HCT116 (cell line): Measurements from ENCODE around the gene KCNH5. TPM values are rescaled to one million over a fixed set of nuclear protein-coding genes. Genes with fewer than 3 reads are reported as not detected.

Source experiments
- ATAC-seq: fragments of 200-7000 bp; cut with Tn5 transposase; 2 replicates; pipeline ENCODE4 v1.9.1; 2020; ENCODE audit warnings: mild to moderate bottlenecking, moderate library complexity
- BruUV-seq: library from RNA; stranded (reverse); fragments of 400-500 nt; replicated peaks from 2 replicates; lab custom pipeline; 2021; lab: Mats Ljungman, UMichigan
- CTCF ChIA-PET: fragments of 300-600 bp; sonication (Branson Sonifier 250); formaldehyde crosslinking; loops from one replicate; lab custom pipeline; 2021; ENCODE audit warnings: antibody characterized with exemption; lab: Charles Lee
- POLR2A ChIA-PET: fragments of 300-600, 350-600 bp; sonication (Branson Sonifier 250); formaldehyde crosslinking; loops from one replicate; lab custom pipeline; 2021; ENCODE audit warnings: antibody characterized with exemption; lab: Charles Lee
- RAD21 ChIA-PET, 2 experiments: fragments of 300-600 bp; sonication (Branson Sonifier 250); formaldehyde crosslinking; loops; one replicate each; lab custom pipeline; 2023; ENCODE audit warnings: low total read pairs in 2 of 2; ENCODE audit not compliant: uncharacterized antibody in 2 of 2, unreplicated experiment in 2 of 2, low non-redundant PET in 1 of 2; lab: Charles Lee
- DNase-seq: peaks from one replicate; pipeline ENCODE4 v3.0.0-alpha.2; 2010; ENCODE audit warnings: low read depth, low spot score
- H2AFZ ChIP-seq: fragments of 200-600 bp; shearing (Covaris generic), sonication (generic); 2 replicates; pipeline ENCODE4 v1.6.1; 2017; ENCODE audit warnings: low read depth, mixed run types, mixed read lengths, antibody characterized with exemption, low read length; ENCODE audit not compliant: poor library complexity, severe bottlenecking
- H3K27ac ChIP-seq: 2 replicates; pipeline ENCODE4 v1.5.1; 2012; ENCODE audit warnings: low read depth, low read length
- H3K27me3 ChIP-seq: fragments of 200-600 bp; sonication (generic); 2 replicates; pipeline ENCODE4 v1.6.1; 2016; ENCODE audit warnings: mixed run types, low read length, mixed read lengths; ENCODE audit not compliant: insufficient read depth
- H3K36me3 ChIP-seq, 2 experiments: fragments of 200-500 bp in 1 of 2; fragments of 200-600 bp in 1 of 2; sonication (Bioruptor generic) in 1 of 2; sonication (generic) in 1 of 2; 2 replicates each; pipeline versions ENCODE4 v1.5.1 to v1.6.1; 2014 to 2016; ENCODE audit warnings: low read length in 2 of 2, inconsistent platforms in 1 of 2, mixed read lengths in 1 of 2, mixed run types in 1 of 2; ENCODE audit not compliant: insufficient read depth in 2 of 2, control insufficient read depth in 1 of 2
- H3K4me1 ChIP-seq, 2 experiments: fragments of 200-600 bp in 1 of 2; sonication (generic) in 1 of 2; 2 replicates each; pipeline versions ENCODE4 v1.5.1 to v1.6.1; 2012 to 2017; ENCODE audit warnings: low read length in 2 of 2, inconsistent platforms in 1 of 2, mild to moderate bottlenecking in 1 of 2, mixed read lengths in 1 of 2, mixed run types in 1 of 2, moderate library complexity in 1 of 2; ENCODE audit not compliant: insufficient read depth in 2 of 2, control insufficient read depth in 1 of 2
- H3K4me2 ChIP-seq: fragments of 200-600 bp; sonication (generic); 2 replicates; pipeline ENCODE4 v1.6.1; 2017; ENCODE audit warnings: mixed run types, low read length, mixed read lengths
- H3K4me3 ChIP-seq, 2 experiments: fragments of 200-600 bp in 1 of 2; sonication (generic) in 1 of 2; replicated peaks in 1 of 2; 2 replicates each; pipeline ENCODE4 v1.5.1; 2011 to 2016; ENCODE audit warnings: low read length in 2 of 2, control low read depth in 1 of 2, low read depth in 1 of 2, mild to moderate bottlenecking in 1 of 2, mixed read lengths in 1 of 2, mixed run types in 1 of 2
- H3K79me2 ChIP-seq: fragments of 200-600 bp; sonication (generic); 2 replicates; pipeline ENCODE4 v1.6.1; 2017; ENCODE audit warnings: mild to moderate bottlenecking, mixed run types, low read length, moderate library complexity, mixed read lengths; ENCODE audit not compliant: insufficient read depth
- H3K9ac ChIP-seq: fragments of 200-600 bp; sonication (generic); 2 replicates; pipeline ENCODE4 v1.6.1; 2016; ENCODE audit warnings: low read length, mixed read lengths
- H3K9me2 ChIP-seq: fragments of 200-600 bp; sonication (generic), shearing (Covaris generic); 2 replicates; pipeline ENCODE4 v1.6.1; 2017; ENCODE audit warnings: mixed run types, mild to moderate bottlenecking, moderate library complexity; ENCODE audit not compliant: insufficient read depth
- H3K9me3 ChIP-seq, 2 experiments: fragments of 200-500 bp in 1 of 2; fragments of 200-600 bp in 1 of 2; sonication (Bioruptor generic) in 1 of 2; sonication (generic) in 1 of 2; 2 replicates each; pipeline ENCODE4 v1.6.1; 2014 to 2017; ENCODE audit warnings: low read length in 2 of 2, mixed read lengths in 2 of 2, inconsistent platforms in 1 of 2, low read depth in 1 of 2, mild to moderate bottlenecking in 1 of 2, mixed run types in 1 of 2, moderate library complexity in 1 of 2; ENCODE audit not compliant: control insufficient read depth in 1 of 2, insufficient read depth in 1 of 2
- H4K20me1 ChIP-seq: fragments of 200-600 bp; sonication (generic), shearing (Covaris generic); 2 replicates; pipeline ENCODE4 v1.6.1; 2017; ENCODE audit warnings: mixed run types, mild to moderate bottlenecking, moderate library complexity; ENCODE audit not compliant: insufficient read depth
- CBX3 ChIP-seq: IDR thresholded peaks from 2 replicates; pipeline ENCODE4 v1.6.1; 2012; ENCODE audit warnings: low read depth
- CEBPB ChIP-seq: IDR thresholded peaks from 2 replicates; pipeline ENCODE4 v1.6.1; 2012; ENCODE audit warnings: low read depth
- CTCF ChIP-seq, 3 experiments: fragments of 200-600 bp in 1 of 3; sonication (generic) in 1 of 3; IDR thresholded peaks in 2 of 3; conservative IDR thresholded peaks in 1 of 3; 2 replicates each; pipeline ENCODE4 v1.5.1; 2012 to 2017; ENCODE audit warnings: low read depth in 2 of 3, low read length in 2 of 3, antibody characterized with exemption in 1 of 3, borderline replicate concordance in 1 of 3, control low read depth in 1 of 3, mild to moderate bottlenecking in 1 of 3, mixed read lengths in 1 of 3, mixed run types in 1 of 3, moderate library complexity in 1 of 3; ENCODE audit not compliant: insufficient read depth in 1 of 3
- EGR1 ChIP-seq: IDR thresholded peaks from 2 replicates; pipeline ENCODE4 v1.6.1; 2012; ENCODE audit warnings: low read depth
- EZH2phosphoT487 ChIP-seq: fragments of 200-600 bp; IDR thresholded peaks from 2 replicates; pipeline ENCODE4 v1.6.1; 2018; ENCODE audit warnings: antibody characterized with exemption, borderline replicate concordance
- FOSL1 ChIP-seq: IDR thresholded peaks from 2 replicates; pipeline ENCODE4 v1.6.1; 2012; ENCODE audit warnings: low read depth
- POLR2A ChIP-seq: IDR thresholded peaks from 2 replicates; pipeline ENCODE4 v1.7.0; 2011; ENCODE audit warnings: borderline replicate concordance; ENCODE audit not compliant: insufficient read depth, insufficient read length; ENCODE audit errors: extremely low read depth
- POLR2AphosphoS5 ChIP-seq: IDR thresholded peaks from 2 replicates; pipeline ENCODE4 v1.6.1; 2011; ENCODE audit warnings: mild to moderate bottlenecking, low read depth, low read length, moderate library complexity
- SRF ChIP-seq: IDR thresholded peaks from 2 replicates; pipeline ENCODE4 v1.6.1; 2012; ENCODE audit warnings: low read depth
- YY1 ChIP-seq: IDR thresholded peaks from 2 replicates; pipeline ENCODE4 v1.6.1; 2011; ENCODE audit warnings: low read length, low read depth, moderate library complexity, mild to moderate bottlenecking; ENCODE audit not compliant: insufficient replicate concordance; ENCODE audit errors: extremely low read depth
- ZBTB33 ChIP-seq: IDR thresholded peaks from 2 replicates; pipeline ENCODE4 v1.6.1; 2011; ENCODE audit warnings: mild to moderate bottlenecking, low read length, moderate library complexity; ENCODE audit not compliant: insufficient replicate concordance; ENCODE audit errors: extremely low read depth
- ZFX ChIP-seq: fragments of 450-650 bp; IDR thresholded peaks from 2 replicates; pipeline ENCODE4 v1.6.1; 2017
- ZNF274 ChIP-seq: fragments of 200-500 bp; sonication (Bioruptor generic); IDR thresholded peaks from 2 replicates; pipeline ENCODE4 v1.6.1; 2014; ENCODE audit warnings: mild to moderate bottlenecking, low read depth, low read length, inconsistent platforms
- intact Hi-C: fragments of 100-400 bp; cut with micrococcal nuclease; formaldehyde crosslinking; loops from 2 replicates; pipeline ENCODE4 v1.10.0; 2022
- total RNA-seq: library from RNA; stranded (reverse); gene quantifications from one replicate; pipeline ENCODE4 v1.2.1, GENCODE V29; 2021; ENCODE audit not compliant: unreplicated experiment

KCNH5 gene
- total RNA-seq, 1 experiment from 2014 or later, result not detected

GRCh38 chr14:63055631-63056030, 10.4 kb upstream of the KCNH5 start:
- Histone ChIP-seq H3K9ac (no peak overlapping the region), H3K4me1 (no peaks in the 10 kb centered on the region), H3K27me3 (no peaks in the 10 kb centered on the region), H2AFZ (no peak overlapping the region), H3K36me3 (no peaks in the 10 kb centered on the region), H3K27ac (no peak overlapping the region), H3K4me3 (no peak overlapping the region), H3K9me2 (no peaks in the 10 kb centered on the region), H3K4me2 (no peak overlapping the region), H3K79me2 (no peaks in the 10 kb centered on the region), H4K20me1 (no peaks in the 10 kb centered on the region), H3K9me3 (no peaks in the 10 kb centered on the region; a peak in 1 of 4 replicates)
- CTCF ChIA-PET, result no interaction called here
- RAD21 ChIA-PET, result no interaction called here
- POLR2A ChIA-PET, result no interaction called here
- ATAC-seq (no peak), DNase-seq (no peak)
- TF ChIP-seq YY1, result no peak
- no peak for TF ChIP-seq SRF
- TF ChIP-seq ZNF274, result no peak
- no peak for TF ChIP-seq CTCF (IDR thresholded peaks at IDR 0.05 in 2 of 3, conservative IDR thresholded peaks at IDR 0.05 in 1 of 3; ENCODE audit: borderline replicate concordance in 1 of 3, insufficient read depth in 1 of 3, low read depth in 2 of 3, low read length in 2 of 3)
- TF ChIP-seq ZBTB33, result no peak
- TF ChIP-seq EGR1, result no peak
- TF ChIP-seq FOSL1, result no peak
- no peak for TF ChIP-seq ZFX
- no peak for TF ChIP-seq CEBPB
- TF ChIP-seq CBX3, result no peak
- TF ChIP-seq EZH2phosphoT487, result no peak
- no peak for TF ChIP-seq POLR2AphosphoS5
- TF ChIP-seq POLR2A, result no peak
- intact Hi-C loops, result no loop called here
- BruUV-seq, result no TSS peak
